Keratinocyte (primary cell): ENCODE measurements around the gene NKD1. TPM values are rescaled to one million over a fixed set of nuclear protein-coding genes. Genes with fewer than 3 reads are reported as not detected.

ENCODE experiments used
- DNase-seq: peaks from one replicate; pipeline ENCODE4 v3.0.0-alpha.2; 2011; ENCODE audit warnings: low read depth, missing footprints, low spot score
- FAIRE-seq: peaks from 2 replicates; lab custom pipeline; 2011; peaks lifted over from hg19 to GRCh38; lab: Jason Lieb, UNC
- H2AFZ ChIP-seq: 2 replicates; pipeline ENCODE4 v1.6.0; 2012; ENCODE audit warnings: low read length, control low read depth, inconsistent platforms; ENCODE audit not compliant: control insufficient read depth
- H3K27ac ChIP-seq: 2 replicates; pipeline ENCODE4 v1.5.1; 2011; ENCODE audit warnings: low read length; ENCODE audit not compliant: control insufficient read depth, insufficient read depth
- H3K27me3 ChIP-seq: 3 replicates; pipeline ENCODE4 v1.6.0; 2011; ENCODE audit warnings: low read length; ENCODE audit not compliant: control insufficient read depth, insufficient read depth; ENCODE audit errors: extremely low read depth
- H3K36me3 ChIP-seq, 2 experiments: 2 replicates in 1 of 2; 3 replicates in 1 of 2; pipeline ENCODE4 v1.5.1; 2011; ENCODE audit warnings: low read length in 2 of 2, mild to moderate bottlenecking in 1 of 2; ENCODE audit not compliant: control insufficient read depth in 2 of 2, insufficient read depth in 2 of 2; ENCODE audit errors: extremely low read depth in 1 of 2
- H3K4me1 ChIP-seq: 3 replicates; pipeline ENCODE4 v1.5.1; 2011; ENCODE audit warnings: low read length; ENCODE audit not compliant: control insufficient read depth, insufficient read depth; ENCODE audit errors: extremely low read depth
- H3K4me2 ChIP-seq: 3 replicates; pipeline ENCODE4 v1.6.0; 2011; ENCODE audit warnings: low read depth, low read length; ENCODE audit not compliant: control insufficient read depth, insufficient read depth; ENCODE audit errors: extremely low read depth
- H3K4me3 ChIP-seq, 3 experiments: fragments of 200-600 bp in 1 of 3; sonication (generic) in 1 of 3; 2 replicates in 2 of 3; 3 replicates in 1 of 3; pipeline ENCODE4 v1.5.1; 2011 to 2016; ENCODE audit warnings: low read length in 3 of 3, mild to moderate bottlenecking in 3 of 3, control low read depth in 2 of 3, inconsistent platforms in 1 of 3, low read depth in 1 of 3, mixed read lengths in 1 of 3, mixed run types in 1 of 3, moderate library complexity in 1 of 3; ENCODE audit not compliant: control insufficient read depth in 2 of 3, insufficient read depth in 2 of 3; ENCODE audit errors: extremely low read depth in 1 of 3
- H3K79me2 ChIP-seq: 2 replicates; pipeline ENCODE4 v1.6.0; 2012; ENCODE audit warnings: low read length; ENCODE audit not compliant: control insufficient read depth, insufficient read depth
- H3K9ac ChIP-seq: 3 replicates; pipeline ENCODE4 v1.6.0; 2011; ENCODE audit warnings: low read length; ENCODE audit not compliant: control insufficient read depth, insufficient read depth; ENCODE audit errors: extremely low read depth
- H3K9me1 ChIP-seq: 3 replicates; pipeline ENCODE4 v1.6.0; 2011; ENCODE audit warnings: low read length; ENCODE audit not compliant: control insufficient read depth, insufficient read depth; ENCODE audit errors: extremely low read depth
- H3K9me3 ChIP-seq: 2 replicates; pipeline ENCODE4 v1.5.1; 2012; ENCODE audit warnings: low read depth, low read length; ENCODE audit not compliant: control insufficient read depth
- H4K20me1 ChIP-seq: 3 replicates; pipeline ENCODE4 v1.6.0; 2011; ENCODE audit warnings: low read length; ENCODE audit not compliant: control insufficient read depth, insufficient read depth; ENCODE audit errors: extremely low read depth
- EZH2 ChIP-seq: IDR thresholded peaks from one replicate; pipeline ENCODE4 v1.6.1; 2012; ENCODE audit warnings: inconsistent platforms, mild to moderate bottlenecking, low read length, moderate library complexity
- dilution Hi-C: fragments of 300-500 bp; cut with MboI; formaldehyde crosslinking; loops from one replicate; pipeline ENCODE4 v1.7.0; 2020; ENCODE audit warnings: low sequenced_read_pairs; ENCODE audit not compliant: extremely low pct_ligation_motif_present
- polyA plus RNA-seq, 5 experiments: library from polyadenylated mRNA; depleted of rRNA in 3 of 5; stranded (reverse) in 3 of 5; stranded (forward) in 1 of 5; unstranded in 1 of 5; fragments of >200 nt; gene quantifications; 1 replicate in 1 of 5; 2 replicates in 3 of 5; 3 replicates in 1 of 5; pipeline versions ENCODE4 v1.2.1 to v1.2.3, GENCODE V29; 2011 to 2012; ENCODE audit warnings: missing spikeins in 2 of 5, low read depth in 1 of 5, low replicate concordance in 1 of 5
- TF ChIP-seq, protein P1 (sequence below), 3 experiments: IDR thresholded peaks in 1 of 3; conservative IDR thresholded peaks in 1 of 3; optimal IDR thresholded peaks in 1 of 3; 2 replicates in 2 of 3; 3 replicates in 1 of 3; pipeline versions ENCODE3 to v1.5.1; 2011; ENCODE audit warnings: low read length in 3 of 3, mild to moderate bottlenecking in 3 of 3, moderate library complexity in 2 of 3, control low read depth in 1 of 3, inconsistent platforms in 1 of 3; ENCODE audit not compliant: insufficient read depth in 2 of 3; ENCODE audit errors: extremely low read depth in 1 of 3

The NKD1 gene
- polyA plus RNA-seq, 1 donor (not counting 4 experiments of a cell fraction or from before 2014, with no cell fraction given): 0.62 TPM

DNA sequence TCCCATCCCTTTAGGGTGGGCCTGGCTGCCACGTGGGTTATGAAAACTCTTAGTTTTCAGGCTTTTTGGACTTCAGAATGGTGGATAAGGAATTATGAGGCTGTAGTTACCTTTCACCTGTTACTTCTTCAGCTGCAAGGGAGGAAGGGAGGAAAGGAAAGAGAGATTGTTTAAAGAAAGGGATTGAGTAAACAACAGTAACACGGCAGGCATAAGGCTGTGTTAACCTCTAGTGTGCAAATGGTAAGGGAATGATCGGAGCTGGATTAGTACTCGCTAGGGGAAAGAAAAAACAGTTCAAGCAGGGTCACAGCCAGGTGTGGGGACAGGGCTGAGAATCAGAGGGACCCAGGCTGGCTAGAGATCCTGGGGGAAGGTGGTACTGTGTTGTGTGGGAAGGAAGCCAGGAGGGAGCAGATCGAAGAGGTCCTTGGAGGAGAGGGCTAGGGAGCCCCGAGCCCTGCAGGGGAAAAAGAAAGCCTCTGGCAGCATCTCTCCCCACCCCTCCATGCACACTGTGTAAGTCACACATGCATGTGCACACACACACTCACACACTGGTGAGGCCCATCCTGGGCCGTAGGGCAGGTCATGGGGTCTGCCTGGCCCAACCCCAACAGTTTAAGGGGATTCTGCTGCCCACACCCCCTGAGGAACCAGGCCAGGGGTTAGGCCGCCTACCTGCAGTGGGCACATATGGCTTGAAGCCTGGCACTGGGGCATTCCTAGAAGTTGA lies 83.2 kb downstream of the NKD1 start:
- no peaks in the 10 kb centered on the region for H3K4me1 ChIP-seq
- H3K79me2 ChIP-seq: no peaks in the 10 kb centered on the region
- dilution Hi-C loops: no loop called here
- no peaks in the 10 kb centered on the region for H3K36me3 ChIP-seq
- H3K9me1 ChIP-seq: no peaks in the 10 kb centered on the region
- H3K27ac ChIP-seq: no peak overlapping the region
- no peak overlapping the region for H2AFZ ChIP-seq
- H4K20me1 ChIP-seq: no peaks in the 10 kb centered on the region
- no peak overlapping the region for H3K4me3 ChIP-seq
- no peak overlapping the region for H3K4me2 ChIP-seq
- no peaks in the 10 kb centered on the region for H3K9me3 ChIP-seq
- TF ChIP-seq, protein P1, sequence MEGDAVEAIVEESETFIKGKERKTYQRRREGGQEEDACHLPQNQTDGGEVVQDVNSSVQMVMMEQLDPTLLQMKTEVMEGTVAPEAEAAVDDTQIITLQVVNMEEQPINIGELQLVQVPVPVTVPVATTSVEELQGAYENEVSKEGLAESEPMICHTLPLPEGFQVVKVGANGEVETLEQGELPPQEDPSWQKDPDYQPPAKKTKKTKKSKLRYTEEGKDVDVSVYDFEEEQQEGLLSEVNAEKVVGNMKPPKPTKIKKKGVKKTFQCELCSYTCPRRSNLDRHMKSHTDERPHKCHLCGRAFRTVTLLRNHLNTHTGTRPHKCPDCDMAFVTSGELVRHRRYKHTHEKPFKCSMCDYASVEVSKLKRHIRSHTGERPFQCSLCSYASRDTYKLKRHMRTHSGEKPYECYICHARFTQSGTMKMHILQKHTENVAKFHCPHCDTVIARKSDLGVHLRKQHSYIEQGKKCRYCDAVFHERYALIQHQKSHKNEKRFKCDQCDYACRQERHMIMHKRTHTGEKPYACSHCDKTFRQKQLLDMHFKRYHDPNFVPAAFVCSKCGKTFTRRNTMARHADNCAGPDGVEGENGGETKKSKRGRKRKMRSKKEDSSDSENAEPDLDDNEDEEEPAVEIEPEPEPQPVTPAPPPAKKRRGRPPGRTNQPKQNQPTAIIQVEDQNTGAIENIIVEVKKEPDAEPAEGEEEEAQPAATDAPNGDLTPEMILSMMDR (optimal IDR thresholded peaks at IDR 0.05 in 1 of 3, IDR thresholded peaks at IDR 0.05 in 1 of 3, conservative IDR thresholded peaks at IDR 0.05 in 1 of 3; ENCODE audit: extremely low read depth in 1 of 3, insufficient read depth in 2 of 3, low read length in 3 of 3): no peak
- TF ChIP-seq EZH2: no peak
- no peaks in the 10 kb centered on the region for H3K27me3 ChIP-seq
- no peak overlapping the region for H3K9ac ChIP-seq
- FAIRE-seq: no peak
- no peak for DNase-seq

DNA sequence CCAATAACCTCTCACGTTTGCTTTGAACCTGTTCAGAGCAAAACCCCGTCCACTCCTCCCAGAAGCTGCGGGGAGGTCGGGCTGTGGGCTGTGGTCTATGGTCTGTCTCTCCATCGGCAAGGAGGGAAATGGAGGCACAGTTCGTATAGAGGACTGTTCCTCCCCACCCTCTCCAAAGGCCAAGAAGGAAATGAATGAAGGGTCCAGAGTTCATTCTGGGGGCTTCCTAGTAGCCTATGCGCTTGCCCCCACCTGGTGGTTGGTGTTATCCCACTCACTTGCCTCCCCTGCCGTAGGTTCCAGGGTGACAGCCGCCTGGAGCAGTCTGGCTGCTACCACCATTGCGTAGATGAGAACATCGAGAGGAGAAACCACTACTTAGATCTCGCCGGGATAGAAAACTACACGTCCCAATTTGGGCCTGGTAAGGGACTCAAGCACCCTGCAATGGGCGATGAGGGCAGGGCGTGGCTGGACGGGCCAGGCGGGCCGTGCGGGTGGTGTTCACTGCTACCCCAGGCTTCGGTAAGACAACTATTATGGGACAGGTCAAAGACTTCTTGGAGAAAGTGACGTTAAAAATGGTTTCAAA lies 83.9 kb downstream of the NKD1 start:
- Histone ChIP-seq H3K27me3 (no peaks in the 10 kb centered on the region), H3K79me2 (no peaks in the 10 kb centered on the region), H4K20me1 (no peaks in the 10 kb centered on the region), H3K4me3 (no peak overlapping the region), H3K9me3 (no peaks in the 10 kb centered on the region), H3K36me3 (no peaks in the 10 kb centered on the region), H2AFZ (no peak overlapping the region), H3K9ac (no peak overlapping the region), H3K4me1 (no peaks in the 10 kb centered on the region), H3K4me2 (no peak overlapping the region), H3K27ac (no peak overlapping the region), H3K9me1 (no peaks in the 10 kb centered on the region)
- no peak for TF ChIP-seq EZH2
- TF ChIP-seq, protein P1 (optimal IDR thresholded peaks at IDR 0.05 in 1 of 3, IDR thresholded peaks at IDR 0.05 in 1 of 3, conservative IDR thresholded peaks at IDR 0.05 in 1 of 3; ENCODE audit: extremely low read depth in 1 of 3, insufficient read depth in 2 of 3, low read length in 3 of 3): no peak
- FAIRE-seq (no peak), DNase-seq (no peak)
- dilution Hi-C loops: no loop called here
